ENCODE measurements around the gene TMEM266.

DNA sequence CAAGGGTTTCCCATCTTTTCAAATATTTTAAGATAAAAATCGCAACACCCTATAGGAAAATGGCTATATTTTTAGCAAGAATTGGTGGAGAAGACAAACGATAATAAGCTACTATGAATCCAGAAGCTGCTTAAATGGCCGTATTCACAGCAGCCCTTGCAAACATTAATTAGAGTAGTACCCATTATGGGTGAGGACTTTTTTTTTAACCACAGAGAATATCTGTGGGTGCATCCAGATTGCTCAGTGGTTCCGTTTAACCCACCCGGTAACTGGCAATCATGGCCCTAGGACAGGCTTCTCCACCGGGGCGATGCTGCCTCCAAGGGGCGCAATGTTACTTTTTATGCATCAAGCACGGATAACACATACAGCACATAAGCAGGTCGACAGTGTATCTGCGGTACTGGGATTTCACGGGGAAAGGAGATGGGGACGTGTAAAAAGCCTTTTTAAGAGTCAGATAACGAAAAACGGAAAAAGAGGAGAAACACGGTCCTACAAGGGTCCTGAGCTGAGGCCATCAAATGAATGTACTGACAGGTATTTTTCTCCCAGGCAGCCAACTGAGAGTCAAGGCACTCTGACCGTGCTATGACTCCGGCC is 968 bp upstream of the TMEM266 start:
- TF ChIP-seq CTCF (IDR thresholded peaks at IDR 0.05) (peak; percentile 49), ZFX (IDR thresholded peaks at IDR 0.05; ENCODE audit: borderline replicate concordance) (no peak)

Data from 22Rv1 (cell line).